NCI-H128 (cell line): Measurements from ENCODE around the gene RNF215.
A peak's percentile ranks its signal among the peaks of the same experiment; 100 is the strongest.

Experiments
- DNase-seq: peaks from one replicate; lab custom pipeline; 2025; ENCODE audit not compliant: unreplicated experiment; lab: John Stamatoyannopoulos, UW

RNF215 gene

GRCh38 chr22:30397656-30398635, 10.7 kb upstream of the RNF215 start:
- DNase-seq, result no peak

GRCh38 chr22:30396871-30397655, 9.9 kb upstream of the RNF215 start, which contains the start of gene SEC14L2:
Gene SEC14L2, plus strand, starts transcription at chr22:30397018. Its CDS starts 99 bp downstream, at chr22:30397117.
- peak; percentile 53 for DNase-seq

- no peak for DNase-seq
Observed at GRCh38 chr22:30393885-30394284, 6.7 kb upstream of the RNF215 start.

GRCh38 chr22:30393322-30393680, 6.1 kb upstream of the RNF215 start:
- DNase-seq, result no peak

GRCh38 chr22:30392661-30393321, 5.6 kb upstream of the RNF215 start:
- DNase-seq, result no peak

GRCh38 chr22:30390974-30391691, 3.9 kb upstream of the RNF215 start:
- DNase-seq, result no peak

GRCh38 chr22:30386608-30386959, 627 bp downstream of the RNF215 start:
- DNase-seq, result no peak

- no peak for DNase-seq
Observed at GRCh38 chr22:30385942-30386341, 1.3 kb downstream of the RNF215 start.

- DNase-seq, result no peak
Observed at GRCh38 chr22:30383061-30383460, 4.2 kb downstream of the RNF215 start.

- DNase-seq, result no peak
Observed at GRCh38 chr22:30382340-30382739, 4.9 kb downstream of the RNF215 start.

GRCh38 chr22:30381264-30381663, 5.9 kb downstream of the RNF215 start:
- DNase-seq, result no peak

- no peak for DNase-seq
Observed at GRCh38 chr22:30380011-30380410, 7.2 kb downstream of the RNF215 start.

GRCh38 chr22:30375312-30375849, 11.8 kb downstream of the RNF215 start:
- no peak for DNase-seq

- DNase-seq, result no peak
Observed at GRCh38 chr22:30373331-30374325, 13.6 kb downstream of the RNF215 start.

GRCh38 chr22:30372915-30373314, 14.3 kb downstream of the RNF215 start:
- no peak for DNase-seq

- DNase-seq, result no peak
Observed at GRCh38 chr22:30371981-30372380, 15.2 kb downstream of the RNF215 start.

- DNase-seq, result no peak
Observed at GRCh38 chr22:30371321-30371720, 15.9 kb downstream of the RNF215 start.

- DNase-seq, result no peak
Observed at GRCh38 chr22:30370641-30371230, 16.5 kb downstream of the RNF215 start.

- DNase-seq, result no peak
Observed at GRCh38 chr22:30368420-30368819, 18.8 kb downstream of the RNF215 start.
